ENCODE data around the gene LRIG1. TPM values are rescaled to one million over a fixed set of nuclear protein-coding genes. Genes with fewer than 3 reads are reported as not detected.

The LRIG1 gene
- polyA plus RNA-seq, 1 donor = 102 TPM

- DNase-seq (ENCODE audit: low read depth) = no peak
Measured at GRCh38 chr3:66488492-66488891, 12.3 kb downstream of the LRIG1 start.

GRCh38 chr3:66487465-66487864 is 13.4 kb downstream of the LRIG1 start:
- DNase-seq (ENCODE audit: low read depth) = no peak

GRCh38 chr3:66486646-66487045 is 14.2 kb downstream of the LRIG1 start:
- DNase-seq (ENCODE audit: low read depth) = peak; percentile 86

- DNase-seq (ENCODE audit: low read depth) = no peak
Measured at GRCh38 chr3:66486202-66486601, 14.6 kb downstream of the LRIG1 start.

GRCh38 chr3:66485291-66485968 is 15.4 kb downstream of the LRIG1 start:
- DNase-seq (ENCODE audit: low read depth) = no peak

GRCh38 chr3:66484106-66484844 is 16.5 kb downstream of the LRIG1 start:
- DNase-seq (ENCODE audit: low read depth) = no peak

GRCh38 chr3:66483409-66483906 is 17.4 kb downstream of the LRIG1 start:
- no peak for DNase-seq (ENCODE audit: low read depth)

- no peak for DNase-seq (ENCODE audit: low read depth)
Measured at GRCh38 chr3:66483006-66483405, 17.8 kb downstream of the LRIG1 start.

- no peak for DNase-seq (ENCODE audit: low read depth)
Measured at GRCh38 chr3:66482018-66482404, 18.8 kb downstream of the LRIG1 start.

- DNase-seq (ENCODE audit: low read depth) = no peak
Measured at GRCh38 chr3:66481071-66482017, 19.5 kb downstream of the LRIG1 start.

- no peak for DNase-seq (ENCODE audit: low read depth)
Measured at GRCh38 chr3:66480666-66481065, 20.2 kb downstream of the LRIG1 start.

- no peak for DNase-seq (ENCODE audit: low read depth)
Measured at GRCh38 chr3:66479532-66479947, 21.3 kb downstream of the LRIG1 start.

GRCh38 chr3:66478960-66479359 is 21.9 kb downstream of the LRIG1 start:
- no peak for DNase-seq (ENCODE audit: low read depth)

GRCh38 chr3:66477856-66478255 is 23.0 kb downstream of the LRIG1 start:
- DNase-seq (ENCODE audit: low read depth) = no peak

- no peak for DNase-seq (ENCODE audit: low read depth)
Measured at GRCh38 chr3:66476852-66477381, 23.9 kb downstream of the LRIG1 start.

- no peak for DNase-seq (ENCODE audit: low read depth)
Measured at GRCh38 chr3:66475386-66476020, 25.3 kb downstream of the LRIG1 start.

- DNase-seq (ENCODE audit: low read depth) = no peak
Measured at GRCh38 chr3:66473692-66474091, 27.1 kb downstream of the LRIG1 start.

GRCh38 chr3:66473181-66473580 is 27.6 kb downstream of the LRIG1 start:
- DNase-seq (ENCODE audit: low read depth) = no peak

GRCh38 chr3:66472313-66473134 is 28.3 kb downstream of the LRIG1 start:
- no peak for DNase-seq (ENCODE audit: low read depth)

- DNase-seq (ENCODE audit: low read depth) = no peak
Measured at GRCh38 chr3:66470956-66471686, 29.7 kb downstream of the LRIG1 start.
